Activated naive CD8-positive, alpha-beta T cell (primary cell): Measurements from ENCODE around the gene LCN10.

ENCODE experiments used
- H3K27ac Mint-ChIP-seq: one replicate; pipeline ENCODE4 v1.8.0; 2021; ENCODE audit warnings: mixed read lengths
- H3K27me3 Mint-ChIP-seq: one replicate; pipeline ENCODE4 v1.8.0; 2021; ENCODE audit warnings: mixed read lengths
- H3K36me3 Mint-ChIP-seq: one replicate; pipeline ENCODE4 v1.8.0; 2021; ENCODE audit warnings: mixed read lengths
- H3K4me1 Mint-ChIP-seq: one replicate; pipeline ENCODE4 v1.8.0; 2021; ENCODE audit warnings: low read depth, mixed read lengths
- H3K4me3 Mint-ChIP-seq: one replicate; pipeline ENCODE4 v1.8.0; 2021; ENCODE audit warnings: mild to moderate bottlenecking, mixed read lengths
- H3K9me3 Mint-ChIP-seq: one replicate; pipeline ENCODE4 v1.8.0; 2021; ENCODE audit warnings: low read depth, mixed read lengths

Gene LCN10

GRCh38 chr9:136725612-136726011 is 17.1 kb downstream of the LCN10 start:
- Mint-ChIP-seq H3K27me3 (no peaks in the 10 kb centered on the region), H3K4me3 (peak overlapping the region; percentile 99), H3K9me3 (no peaks in the 10 kb centered on the region), H3K27ac (peak overlapping the region; percentile 46), H3K4me1 (peaks cover 31% of the 10 kb centered on the region), H3K36me3 (peaks cover 7% of the 10 kb centered on the region)

- Mint-ChIP-seq H3K27me3 (no peaks in the 10 kb centered on the region), H3K36me3 (peaks cover 7% of the 10 kb centered on the region), H3K9me3 (no peaks in the 10 kb centered on the region), H3K4me1 (peaks cover 32% of the 10 kb centered on the region), H3K4me3 (peak overlapping the region; percentile 99), H3K27ac (no peak overlapping the region)
Measured at GRCh38 chr9:136724772-136725171, 18.0 kb downstream of the LCN10 start.

GRCh38 chr9:136723989-136724388 is 18.8 kb downstream of the LCN10 start:
- Mint-ChIP-seq H3K27me3 (no peaks in the 10 kb centered on the region), H3K27ac (peak overlapping the region; percentile 81), H3K4me3 (peak overlapping the region; percentile 99), H3K36me3 (peaks cover 7% of the 10 kb centered on the region), H3K9me3 (no peaks in the 10 kb centered on the region), H3K4me1 (peaks cover 32% of the 10 kb centered on the region)

- H3K9me3 Mint-ChIP-seq: no peaks in the 10 kb centered on the region
- no peaks in the 10 kb centered on the region for H3K27me3 Mint-ChIP-seq
- peaks cover 33% of the 10 kb centered on the region for H3K4me1 Mint-ChIP-seq
- peak overlapping the region; percentile 99 for H3K4me3 Mint-ChIP-seq
- no peak overlapping the region for H3K27ac Mint-ChIP-seq
- peaks cover 7% of the 10 kb centered on the region for H3K36me3 Mint-ChIP-seq
Measured at GRCh38 chr9:136723362-136723976, 19.3 kb downstream of the LCN10 start.

GRCh38 chr9:136722969-136723356 is 19.8 kb downstream of the LCN10 start:
- H3K27me3 Mint-ChIP-seq: no peaks in the 10 kb centered on the region
- H3K4me1 Mint-ChIP-seq: peaks cover 34% of the 10 kb centered on the region
- no peaks in the 10 kb centered on the region for H3K9me3 Mint-ChIP-seq
- peak overlapping the region; percentile 28 for H3K27ac Mint-ChIP-seq
- peaks cover 7% of the 10 kb centered on the region for H3K36me3 Mint-ChIP-seq
- no peak overlapping the region for H3K4me3 Mint-ChIP-seq

- Mint-ChIP-seq H3K27ac (no peak overlapping the region), H3K27me3 (no peaks in the 10 kb centered on the region), H3K36me3 (peaks cover 7% of the 10 kb centered on the region), H3K4me1 (peaks cover 34% of the 10 kb centered on the region), H3K4me3 (no peak overlapping the region), H3K9me3 (no peaks in the 10 kb centered on the region)
Measured at GRCh38 chr9:136722093-136722968, 20.4 kb downstream of the LCN10 start.

DNA sequence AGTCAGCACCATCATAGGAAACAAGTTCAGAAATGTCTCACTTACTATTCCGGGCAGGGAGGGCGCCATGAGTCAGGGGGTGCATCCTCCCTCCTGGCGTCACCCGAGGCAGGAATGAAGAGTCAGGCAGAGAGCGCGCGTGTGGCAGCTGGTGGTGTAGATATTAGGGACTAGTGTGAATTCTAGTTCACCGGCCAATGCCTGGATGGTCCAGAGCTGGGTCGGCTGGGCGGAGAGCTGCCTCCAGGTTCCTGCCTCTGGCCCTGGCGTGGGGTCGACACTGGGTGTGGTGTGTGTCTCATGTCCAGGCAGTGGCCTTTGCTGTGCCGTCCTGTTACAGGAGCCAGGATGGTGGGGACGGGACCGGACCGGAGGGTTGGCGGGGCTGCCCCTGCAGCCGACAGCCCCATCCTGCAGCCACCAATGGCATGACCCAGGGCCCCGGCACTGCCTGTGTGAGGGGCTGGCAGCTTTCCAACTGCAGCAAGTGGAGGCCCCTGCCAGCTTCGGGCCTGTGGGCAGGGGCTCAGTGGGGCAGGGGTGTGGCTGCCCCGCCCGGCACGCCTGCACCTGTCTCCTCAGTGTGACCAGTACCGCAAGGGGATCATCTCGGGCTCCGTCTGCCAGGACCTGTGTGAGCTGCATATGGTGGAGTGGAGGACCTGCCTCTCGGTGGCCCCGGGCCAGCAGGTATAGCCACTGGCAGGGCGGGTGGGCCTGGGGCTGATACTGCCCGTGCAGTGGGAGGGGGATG is 21.2 kb downstream of the LCN10 start:
- H3K27ac Mint-ChIP-seq: no peak overlapping the region
- no peaks in the 10 kb centered on the region for H3K9me3 Mint-ChIP-seq
- peaks cover 30% of the 10 kb centered on the region for H3K4me1 Mint-ChIP-seq
- H3K4me3 Mint-ChIP-seq: no peak overlapping the region
- no peaks in the 10 kb centered on the region for H3K27me3 Mint-ChIP-seq
- H3K36me3 Mint-ChIP-seq: peaks cover 2% of the 10 kb centered on the region

DNA sequence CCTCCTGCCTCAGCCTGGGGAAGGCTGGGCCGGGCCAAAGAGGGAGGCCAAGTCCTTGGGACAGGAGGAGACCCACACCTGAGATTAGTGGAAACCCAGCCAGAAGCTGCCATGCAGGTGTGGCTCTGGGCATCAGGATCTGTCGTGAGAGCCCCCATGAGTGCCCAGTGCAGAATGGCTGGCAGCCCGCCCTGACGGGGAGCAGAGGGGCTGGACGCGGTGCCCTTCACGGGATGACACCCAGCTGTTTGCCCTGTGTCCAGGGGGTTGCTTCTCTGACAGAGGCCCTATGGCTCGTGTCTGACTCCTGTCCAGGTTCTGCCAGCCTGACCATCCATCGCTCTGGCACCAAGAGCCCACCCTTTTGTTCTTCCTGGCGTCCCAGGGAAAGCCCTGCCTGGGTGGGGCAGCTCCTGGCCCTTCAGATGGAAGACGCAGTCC is 21.8 kb downstream of the LCN10 start:
- H3K27me3 Mint-ChIP-seq: peaks cover under 1% of the 10 kb centered on the region

GRCh38 chr9:136720251-136720897 is 22.4 kb downstream of the LCN10 start:
- Mint-ChIP-seq H3K9me3 (no peaks in the 10 kb centered on the region), H3K4me1 (peaks cover 20% of the 10 kb centered on the region), H3K27me3 (peaks cover 3% of the 10 kb centered on the region), H3K36me3 (no peaks in the 10 kb centered on the region), H3K4me3 (no peak overlapping the region), H3K27ac (no peak overlapping the region)

More for the DNA sequence above, 21.8 kb downstream of the LCN10 start:
- no peak overlapping the region for H3K4me3 Mint-ChIP-seq
- no peaks in the 10 kb centered on the region for H3K36me3 Mint-ChIP-seq
- H3K27ac Mint-ChIP-seq: no peak overlapping the region
- peaks cover 25% of the 10 kb centered on the region for H3K4me1 Mint-ChIP-seq
- H3K9me3 Mint-ChIP-seq: no peaks in the 10 kb centered on the region

GRCh38 chr9:136719195-136719880 is 23.4 kb downstream of the LCN10 start:
- no peak overlapping the region for H3K27ac Mint-ChIP-seq
- H3K27me3 Mint-ChIP-seq: peaks cover 3% of the 10 kb centered on the region
- H3K4me1 Mint-ChIP-seq: peaks cover 15% of the 10 kb centered on the region
- H3K9me3 Mint-ChIP-seq: no peaks in the 10 kb centered on the region
- no peaks in the 10 kb centered on the region for H3K36me3 Mint-ChIP-seq
- no peak overlapping the region for H3K4me3 Mint-ChIP-seq

DNA sequence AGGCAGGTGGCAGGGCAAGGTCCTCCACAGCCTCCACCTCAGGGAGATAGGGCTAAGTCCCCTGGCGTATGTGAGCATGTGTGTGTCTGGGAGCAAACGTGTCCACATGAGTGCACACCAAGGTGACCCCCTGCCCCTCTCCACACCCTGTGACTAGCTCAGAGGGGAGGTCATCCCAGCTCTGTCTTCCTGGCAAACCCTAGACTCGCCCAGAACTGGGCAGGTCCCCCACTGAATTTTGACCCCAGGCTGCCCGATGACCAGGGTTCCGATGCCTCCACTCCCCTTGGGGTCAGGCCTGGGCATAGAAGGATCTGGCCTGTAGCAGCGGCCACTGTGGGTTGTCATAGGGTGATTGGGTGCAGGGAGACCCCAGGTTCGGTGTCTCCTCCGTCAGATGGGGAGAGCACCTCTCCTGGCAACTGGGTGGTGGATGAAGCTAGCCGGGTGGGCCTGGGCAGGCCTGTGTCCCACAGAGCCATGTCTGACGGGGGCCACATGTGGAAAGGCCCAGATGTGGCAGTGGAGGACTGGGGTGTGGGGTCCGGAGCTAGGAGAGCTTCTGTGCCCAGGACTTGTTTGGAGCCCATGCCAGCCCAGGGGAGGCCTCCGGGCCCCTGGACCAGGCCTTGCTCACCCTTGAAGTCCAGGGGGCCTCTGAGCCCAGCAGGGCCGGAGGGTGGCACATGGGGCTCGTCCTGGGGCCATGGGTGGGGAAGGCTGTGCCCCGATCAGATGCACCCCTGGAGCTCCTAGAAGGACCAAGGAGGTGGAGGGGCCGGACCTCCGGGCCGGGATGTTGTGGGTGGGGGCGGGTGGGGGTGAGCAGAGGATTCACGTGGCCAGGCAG is 24.2 kb downstream of the LCN10 start:
- Mint-ChIP-seq H3K27ac (no peak overlapping the region), H3K9me3 (no peaks in the 10 kb centered on the region), H3K4me1 (peaks cover 10% of the 10 kb centered on the region), H3K36me3 (no peaks in the 10 kb centered on the region), H3K4me3 (no peak overlapping the region), H3K27me3 (peaks cover 3% of the 10 kb centered on the region)

GRCh38 chr9:136717399-136717798 is 25.3 kb downstream of the LCN10 start:
- Mint-ChIP-seq H3K4me3 (no peak overlapping the region), H3K36me3 (no peaks in the 10 kb centered on the region), H3K27ac (no peak overlapping the region), H3K4me1 (peaks cover 10% of the 10 kb centered on the region), H3K27me3 (peaks cover 3% of the 10 kb centered on the region), H3K9me3 (no peaks in the 10 kb centered on the region)

DNA sequence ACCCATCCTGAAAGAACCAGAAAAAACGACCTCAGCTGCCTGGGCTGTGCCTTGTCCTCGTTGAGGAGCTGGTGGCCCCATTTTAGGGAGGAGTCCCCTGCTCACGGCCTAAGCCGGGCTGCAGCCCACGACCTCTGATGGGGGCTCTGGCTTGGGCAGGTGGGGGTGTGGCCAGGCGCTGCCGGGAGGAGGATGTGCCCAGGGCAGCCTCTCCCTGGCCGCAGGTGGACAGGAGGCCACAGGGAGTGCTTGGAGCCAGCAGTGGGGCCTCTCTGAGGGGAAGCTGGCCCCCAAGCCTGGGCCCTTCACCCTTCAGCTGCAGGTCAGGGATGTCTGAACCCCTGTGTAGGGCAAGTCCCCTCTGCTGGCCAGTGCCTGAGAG is 27.9 kb downstream of the LCN10 start:
- Mint-ChIP-seq H3K36me3 (no peaks in the 10 kb centered on the region), H3K27me3 (peaks cover 7% of the 10 kb centered on the region), H3K4me1 (peaks cover 8% of the 10 kb centered on the region), H3K4me3 (no peak overlapping the region), H3K9me3 (no peaks in the 10 kb centered on the region), H3K27ac (no peak overlapping the region)
